Naive thymus-derived CD8-positive, alpha-beta T cell (primary cell): ENCODE results near the gene MADCAM1. TPM values are rescaled to one million over a fixed set of nuclear protein-coding genes. Genes with fewer than 3 reads are reported as not detected.

Experiments
- ATAC-seq, 2 donors: fragments of 150-1000 bp; cut with Tn5 transposase in 1 of 2; sonication (Bioruptor Pico), chemical (Tn5 transposase) in 1 of 2; 1 replicate in 1 of 2; 2 replicates in 1 of 2; pipeline ENCODE4 v1.10.0; 2021; ENCODE audit warnings: mild to moderate bottlenecking in 2 of 2, moderate library complexity in 2 of 2
- POLR2A ChIA-PET: fragments of 350-600 bp; sonication (Branson Sonifier 250); formaldehyde crosslinking; loops from one replicate; lab custom pipeline; 2021; ENCODE audit warnings: antibody characterized with exemption; lab: Charles Lee
- DNase-seq, 10 donors: peaks; one replicate each; pipeline versions ENCODE4 v3.0.0 to v3.0.0-alpha.2; 2020 to 2022
- H3K27ac Mint-ChIP-seq, 10 donors: one replicate each; pipeline ENCODE4 v1.8.0; 2020 to 2022; ENCODE audit warnings: mild to moderate bottlenecking in 10 of 10, mixed read lengths in 10 of 10, moderate library complexity in 4 of 10, inconsistent platforms in 1 of 10
- H3K27me3 Mint-ChIP-seq, 5 donors: one replicate each; pipeline ENCODE4 v1.8.0; 2021 to 2022; ENCODE audit warnings: mixed read lengths in 5 of 5
- H3K36me3 Mint-ChIP-seq, 3 donors: one replicate each; pipeline ENCODE4 v1.8.0; 2020 to 2022; ENCODE audit warnings: mixed read lengths in 3 of 3, mild to moderate bottlenecking in 2 of 3, inconsistent platforms in 1 of 3
- H3K4me1 Mint-ChIP-seq, 4 donors: one replicate each; pipeline ENCODE4 v1.8.0; 2021 to 2022; ENCODE audit warnings: mixed read lengths in 4 of 4
- H3K4me3 Mint-ChIP-seq, 10 donors: one replicate each; pipeline ENCODE4 v1.8.0; 2020 to 2022; ENCODE audit warnings: mild to moderate bottlenecking in 10 of 10, mixed read lengths in 10 of 10, moderate library complexity in 6 of 10, inconsistent platforms in 1 of 10
- H3K9me3 Mint-ChIP-seq, 9 donors: one replicate each; pipeline ENCODE4 v1.8.0; 2020 to 2022; ENCODE audit warnings: mixed read lengths in 9 of 9, mild to moderate bottlenecking in 3 of 9, inconsistent platforms in 1 of 9, moderate library complexity in 1 of 9
- polyA plus RNA-seq, 3 donors: library from polyadenylated mRNA; unstranded; fragments of 300-500 nt; fragmentation: Illumina TruSeq; gene quantifications; one replicate each; pipeline ENCODE4 v1.2.3, GENCODE V29; 2021
- total RNA-seq, 8 experiments: library from RNA in 2 of 8; stranded (reverse) in 2 of 8; gene quantifications; one replicate each; pipeline ENCODE4 v1.2.3 and lab custom pipeline; 2021 to 2026

Gene MADCAM1
- total and polyA plus RNA-seq, 5 experiments from 2014 or later: 0.17 to 1.2 (median 0.33) TPM

GRCh38 chr19:540867-541637, 44.8 kb downstream of the MADCAM1 start:
- Mint-ChIP-seq H3K4me1 (peaks cover 3 to 23% (median 17%) of the 10 kb centered on the region in 4 donors), H3K27ac (peak overlapping the region in 1 of 10 donors; percentile 27), H3K9me3 (no peaks in the 10 kb centered on the region), H3K4me3 (no peak overlapping the region), H3K27me3 (no peaks in the 10 kb centered on the region), H3K36me3 (peaks cover 0 to 19% (median 1%) of the 10 kb centered on the region in 3 donors)
- peak in 1 of 10 donors; percentile 62 for DNase-seq
- POLR2A ChIA-PET: interaction anchor here (2.7 kb wide), 1 partner anchor 10 kb away, joined by 15 read pairs; the partner anchor contains the start of gene CDC34
- no peak for ATAC-seq

DNA sequence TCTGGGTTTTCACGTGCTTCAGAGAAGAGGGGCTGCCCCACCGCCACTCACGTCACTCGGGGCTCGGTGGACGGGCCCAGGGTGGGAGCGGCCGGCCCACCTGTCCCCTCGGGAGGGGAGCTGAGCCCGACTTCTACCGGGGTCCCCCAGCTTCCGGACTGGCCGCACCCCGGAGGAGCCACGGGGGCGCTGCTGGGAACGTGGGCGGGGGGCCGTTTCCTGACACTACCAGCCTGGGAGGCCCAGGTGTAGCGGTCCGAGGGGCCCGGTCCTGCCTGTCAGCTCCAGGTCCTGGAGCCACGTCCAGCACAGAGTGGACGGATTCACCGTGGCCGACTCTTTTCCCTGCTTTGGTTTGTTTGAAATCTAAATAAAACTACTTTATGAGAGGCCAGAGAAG, 45.4 kb downstream of the MADCAM1 start:
- no peak overlapping the region for H3K27ac Mint-ChIP-seq
- POLR2A ChIA-PET: interaction anchor here (0.6 to 2.7 kb wide), 3 partner anchors 10 to 12 kb away, joined by 3 to 15 read pairs (median 3); partner anchors contain the start of gene CDC34

GRCh38 chr19:542173-542866, 46.0 kb downstream of the MADCAM1 start:
- Mint-ChIP-seq H3K27me3 (no peaks in the 10 kb centered on the region), H3K9me3 (no peaks in the 10 kb centered on the region), H3K36me3 (peaks cover 0 to 14% (median 1%) of the 10 kb centered on the region in 3 donors), H3K4me3 (peak overlapping the region in 2 of 10 donors; percentile 37 to 48), H3K4me1 (peaks cover 3 to 28% (median 17%) of the 10 kb centered on the region in 4 donors), H3K27ac (peak overlapping the region in 4 of 10 donors; percentile 57 to 97 (median 90))
- POLR2A ChIA-PET: interaction anchor here (0.6 to 2.7 kb wide), 4 partner anchors 9 to 13 kb away, joined by 3 to 15 read pairs (median 3); partner anchors contain the start of gene CDC34
- ATAC-seq (no peak), DNase-seq (peak in 1 of 10 donors; percentile 60)

More for the DNA sequence above, 45.4 kb downstream of the MADCAM1 start:
- DNase-seq (peak in 1 of 10 donors; percentile 54), ATAC-seq (no peak)
- H3K4me3 Mint-ChIP-seq: no peak overlapping the region
- H3K9me3 Mint-ChIP-seq: no peaks in the 10 kb centered on the region
- no peaks in the 10 kb centered on the region for H3K27me3 Mint-ChIP-seq
- peaks cover 0 to 15% (median 1%) of the 10 kb centered on the region in 3 donors for H3K36me3 Mint-ChIP-seq
- H3K4me1 Mint-ChIP-seq: peaks cover 3 to 25% (median 17%) of the 10 kb centered on the region in 4 donors

- peak; percentile 95 to 96 for ATAC-seq
- Mint-ChIP-seq H3K9me3 (no peaks in the 10 kb centered on the region), H3K36me3 (peaks cover 0 to 15% (median 4%) of the 10 kb centered on the region in 3 donors), H3K4me3 (peak within 1 kb of the TSS; percentile 89 to 96 (median 91)), H3K4me1 (peaks cover 4 to 36% (median 20%) of the 10 kb centered on the region in 4 donors), H3K27ac (peak within 1 kb of the TSS; percentile 57 to 97 (median 95)), H3K27me3 (no peaks in the 10 kb centered on the region)
- POLR2A ChIA-PET: interaction anchor here (1.0 to 3.1 kb wide), 6 partner anchors 12 to 116 kb away, joined by 3 to 17 read pairs (median 4); partner anchors contain the start of gene CDC34
- peak; percentile 68 to 90 (median 82) for DNase-seq
Observed at GRCh38 chr19:543910-544608, 47.8 kb downstream of the MADCAM1 start, which contains the start of gene GZMM. TSS of gene GZMM (plus strand) at chr19:544053. CDS start at chr19:544072, 19 bp downstream.

GRCh38 chr19:547117-547516, 50.8 kb downstream of the MADCAM1 start:
- DNase-seq: peak in 1 of 10 donors; percentile 23
- Mint-ChIP-seq H3K27ac (peak overlapping the region in 2 of 10 donors; percentile 31 to 66), H3K9me3 (no peaks in the 10 kb centered on the region), H3K4me3 (peak overlapping the region in 2 of 10 donors; percentile 52 to 84), H3K27me3 (no peaks in the 10 kb centered on the region), H3K4me1 (peaks cover 6 to 41% (median 25%) of the 10 kb centered on the region in 4 donors), H3K36me3 (peaks cover 0 to 10% (median 4%) of the 10 kb centered on the region in 3 donors)
- POLR2A ChIA-PET: no interaction called here
- no peak for ATAC-seq

DNA sequence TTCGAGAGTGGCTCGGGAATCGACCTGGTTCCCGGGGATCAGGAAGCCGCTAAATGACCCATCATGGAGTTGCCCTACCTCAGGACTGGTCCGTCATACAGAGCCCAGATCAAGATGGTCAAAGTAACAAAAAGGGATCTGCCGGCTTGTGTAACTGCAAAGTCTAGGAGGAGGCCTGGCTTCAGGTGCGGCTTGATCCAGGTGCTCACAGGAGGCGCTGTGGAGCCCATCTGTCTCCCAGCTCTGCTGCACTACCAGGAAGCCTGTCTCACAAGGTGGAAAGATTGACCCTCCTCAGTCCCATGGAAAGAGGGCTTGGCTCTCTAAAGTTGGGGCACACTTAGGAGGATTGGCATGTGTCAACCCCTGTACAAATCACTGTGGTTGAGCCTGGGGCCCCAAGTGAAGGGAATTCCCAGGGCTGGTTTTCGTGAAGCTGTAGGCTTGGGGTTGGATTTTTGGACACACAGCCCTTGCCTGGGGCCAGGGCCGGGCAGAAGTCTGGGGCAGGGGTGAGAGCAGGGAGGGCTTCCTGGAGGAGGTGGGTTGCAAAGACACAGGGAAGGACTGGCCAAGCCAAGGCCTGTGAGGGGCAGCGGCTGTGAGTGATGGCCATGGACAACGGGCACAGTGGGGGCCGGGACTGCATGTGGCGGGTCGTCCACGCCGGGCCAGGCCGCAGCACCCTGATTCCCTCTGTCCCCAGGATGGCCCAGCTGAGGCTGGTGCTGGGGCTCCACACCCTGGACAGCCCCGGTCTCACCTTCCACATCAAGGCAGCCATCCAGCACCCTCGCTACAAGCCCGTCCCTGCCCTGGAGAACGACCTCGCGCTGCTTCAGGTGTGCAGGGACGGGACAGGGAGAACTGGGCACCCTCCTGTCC, 51.8 kb downstream of the MADCAM1 start:
- H3K9me3 Mint-ChIP-seq: no peaks in the 10 kb centered on the region
- POLR2A ChIA-PET: no interaction called here
- H3K27ac Mint-ChIP-seq: peak overlapping the region in 5 of 10 donors; percentile 24 to 58 (median 48)
- H3K4me1 Mint-ChIP-seq: peaks cover 6 to 41% (median 24%) of the 10 kb centered on the region in 4 donors
- DNase-seq (peak in 1 of 10 donors; percentile 34), ATAC-seq (no peak)
- peaks cover 0 to 12% (median 4%) of the 10 kb centered on the region in 3 donors for H3K36me3 Mint-ChIP-seq
- H3K4me3 Mint-ChIP-seq: no peak overlapping the region
- no peaks in the 10 kb centered on the region for H3K27me3 Mint-ChIP-seq

DNA sequence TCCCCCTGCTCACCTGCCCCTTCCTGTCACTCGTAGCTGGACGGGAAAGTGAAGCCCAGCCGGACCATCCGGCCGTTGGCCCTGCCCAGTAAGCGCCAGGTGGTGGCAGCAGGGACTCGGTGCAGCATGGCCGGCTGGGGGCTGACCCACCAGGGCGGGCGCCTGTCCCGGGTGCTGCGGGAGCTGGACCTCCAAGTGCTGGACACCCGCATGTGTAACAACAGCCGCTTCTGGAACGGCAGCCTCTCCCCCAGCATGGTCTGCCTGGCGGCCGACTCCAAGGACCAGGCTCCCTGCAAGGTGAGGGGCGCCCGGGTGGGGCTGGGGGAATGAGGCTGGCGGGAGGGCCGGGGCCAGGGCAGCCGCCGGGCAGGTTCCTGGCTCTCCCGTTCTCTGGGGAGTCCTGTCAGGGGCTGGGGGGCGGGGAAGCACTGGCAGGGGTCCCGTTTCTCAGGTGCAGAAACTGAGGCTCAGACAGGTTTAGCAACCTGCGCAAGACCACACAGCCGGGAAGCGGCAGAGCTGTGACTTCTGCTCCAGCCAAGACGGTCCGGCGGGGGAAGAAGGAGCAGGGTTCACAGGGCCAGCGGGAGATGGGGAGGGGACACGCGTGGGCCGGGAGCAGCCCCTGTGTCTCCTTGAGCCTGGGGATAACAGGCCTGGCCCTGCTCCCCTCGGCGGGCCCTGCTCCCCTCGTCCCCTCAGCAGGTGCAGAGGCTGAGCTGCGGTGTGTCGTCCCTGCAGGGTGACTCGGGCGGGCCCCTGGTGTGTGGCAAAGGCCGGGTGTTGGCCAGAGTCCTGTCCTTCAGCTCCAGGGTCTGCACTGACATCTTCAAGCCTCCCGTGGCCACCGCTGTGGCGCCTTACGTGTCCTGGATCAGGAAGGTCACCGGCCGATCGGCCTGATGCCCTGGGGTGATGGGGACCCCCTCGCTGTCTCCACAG, 52.9 kb downstream of the MADCAM1 start:
- POLR2A ChIA-PET: interaction anchor here (0.6 kb wide), 1 partner anchor 102 kb away, joined by 7 read pairs; no protein-coding TSS in a partner anchor
- Mint-ChIP-seq H3K4me1 (peaks cover 6 to 32% (median 18%) of the 10 kb centered on the region in 4 donors), H3K9me3 (no peaks in the 10 kb centered on the region), H3K27ac (peak overlapping the region in 1 of 10 donors; percentile 60), H3K27me3 (no peaks in the 10 kb centered on the region), H3K36me3 (peaks cover 0 to 12% (median 4%) of the 10 kb centered on the region in 3 donors), H3K4me3 (no peak overlapping the region)
- ATAC-seq (no peak), DNase-seq (no peak)

DNA sequence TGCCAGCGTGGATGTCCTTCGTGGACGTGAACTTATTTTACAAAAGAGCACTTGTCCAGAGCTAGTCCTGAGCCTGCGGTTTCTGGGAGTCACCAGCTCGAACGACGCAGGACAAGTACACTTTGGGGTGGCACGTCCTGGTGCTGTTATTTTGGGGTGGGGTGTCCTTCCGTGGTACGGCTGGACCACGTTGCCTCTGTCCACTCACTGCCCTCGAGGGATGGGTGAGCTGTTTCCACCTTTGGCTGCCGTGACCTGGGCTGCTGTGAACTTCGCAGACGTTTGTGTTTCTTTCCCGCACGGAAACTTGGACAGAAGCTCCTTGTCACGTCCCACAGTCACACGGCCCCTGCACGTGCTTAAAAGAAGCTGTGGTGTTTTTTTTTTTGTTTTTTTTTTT, 58.5 kb downstream of the MADCAM1 start:
- DNase-seq: peak in 1 of 10 donors; percentile 40
- POLR2A ChIA-PET: interaction anchor here (0.6 to 0.9 kb wide), 2 partner anchors 10 to 23 kb away, joined by 3 read pairs; partner anchors contain the start of gene CDC34
- H3K4me1 Mint-ChIP-seq: peaks cover 1 to 9% (median 4%) of the 10 kb centered on the region in 4 donors
- H3K36me3 Mint-ChIP-seq: peaks cover 0 to 2% (median 0%) of the 10 kb centered on the region in 3 donors
- H3K27ac Mint-ChIP-seq: no peak overlapping the region
- H3K9me3 Mint-ChIP-seq: no peaks in the 10 kb centered on the region
- H3K27me3 Mint-ChIP-seq: no peaks in the 10 kb centered on the region
- no peak overlapping the region for H3K4me3 Mint-ChIP-seq
- ATAC-seq: no peak
